ENCODE measurements around the gene TLR1.

GRCh38 chr4:38785041-38785790, 19.4 kb downstream of the TLR1 start:
- TF ChIP-seq CTCF (IDR thresholded peaks at IDR 0.05) (no peak), POLR2AphosphoS5 (IDR thresholded peaks at IDR 0.05; ENCODE audit: low read depth, low read length) (no peak), NFIC (IDR thresholded peaks at IDR 0.05; ENCODE audit: borderline replicate concordance) (no peak), RAD21 (IDR thresholded peaks at IDR 0.05; ENCODE audit: low read length) (no peak), MAX (IDR thresholded peaks at IDR 0.05; ENCODE audit: low read depth) (no peak), SIN3A (IDR thresholded peaks at IDR 0.05; ENCODE audit: borderline replicate concordance, low read depth, low read length) (no peak), USF2 (IDR thresholded peaks at IDR 0.05; ENCODE audit: borderline replicate concordance, low read depth, low read length) (no peak), JUND (IDR thresholded peaks at IDR 0.05) (no peak), FOXJ3 (CRISPR knock-in tag; IDR thresholded peaks at IDR 0.05) (no peak), YY1 (IDR thresholded peaks at IDR 0.05; ENCODE audit: low read depth) (no peak), EP300 (IDR thresholded peaks at IDR 0.05; ENCODE audit: borderline replicate concordance in 1 of 2, low read depth in 1 of 2, low read length in 1 of 2) (no peak), RFX5 (IDR thresholded peaks at IDR 0.05; ENCODE audit: low read length) (no peak), CHD2 (IDR thresholded peaks at IDR 0.05; ENCODE audit: low read length, partially characterized antibody) (no peak), TCF12 (IDR thresholded peaks at IDR 0.05) (no peak)
